ENCODE measurements around the gene TNS1. TPM values are rescaled to one million over a fixed set of nuclear protein-coding genes. Genes with fewer than 3 reads are reported as not detected.

TNS1 gene
- total and polyA plus RNA-seq, 2 donors (not counting 1 experiment from before 2014, with no cell fraction given) = 0.10 to 0.86 TPM

- Histone ChIP-seq H4K20me1 (ENCODE audit: control insufficient read depth, insufficient read depth, low read length, poor library complexity, severe bottlenecking) (no peaks in the 10 kb centered on the region), H3K4me1 (ENCODE audit: control insufficient read depth in 2 of 2, insufficient read depth in 2 of 2, low read length in 2 of 2) (peaks cover 6% of the 10 kb centered on the region in 2 donors), H3K27me3 (replicated peaks in 1 of 4; ENCODE audit: control extremely low read depth in 1 of 4, control insufficient read depth in 3 of 4, insufficient read depth in 4 of 4, low read length in 3 of 4) (peaks cover 0 to 25% (median 12%) of the 10 kb centered on the region in 4 experiments), H2AFZ (ENCODE audit: insufficient read depth, low read depth, low read length, poor library complexity, severe bottlenecking) (no peak overlapping the region), H3K79me2 (ENCODE audit: control insufficient read depth, insufficient read depth, low read length) (no peaks in the 10 kb centered on the region), H3K27ac (ENCODE audit: low read length in 2 of 2) (no peak overlapping the region), H3K4me2 (replicated peaks; ENCODE audit: low read depth, low read length, poor library complexity, severe bottlenecking) (no peak overlapping the region), H3K4me3 (ENCODE audit: control extremely low read depth in 1 of 5, extremely low read depth in 1 of 5, insufficient read depth in 1 of 5, low read depth in 2 of 5, low read length in 4 of 5) (no peak overlapping the region), H3K9me3 (ENCODE audit: control extremely low read depth in 1 of 3, control insufficient read depth in 2 of 3, insufficient read depth in 1 of 3, low read length in 2 of 3) (peaks cover 0 to 4% (median 0%) of the 10 kb centered on the region in 3 donors), H3K36me3 (replicated peaks in 1 of 2; ENCODE audit: control extremely low read depth in 1 of 2, control insufficient read depth in 1 of 2, extremely low read depth in 1 of 2, insufficient read depth in 2 of 2, low read length in 1 of 2) (no peaks in the 10 kb centered on the region), H3K9ac (ENCODE audit: low read length) (no peak overlapping the region)
- H3K27me3 Mint-ChIP-seq = peaks cover 40% of the 10 kb centered on the region
- ATAC-seq (ENCODE audit: low read depth) = no peak
- peaks cover 9% of the 10 kb centered on the region for H3K4me1 Mint-ChIP-seq
- intact Hi-C loops (cut with micrococcal nuclease) = no loop called here
- ChIA-PET CTCF (interaction anchor here (1.1 to 1.2 kb wide), 2 partner anchors 9 to 34 kb away, joined by 3 to 4 read pairs; no protein-coding TSS in a partner anchor), POLR2A (no interaction called here)
- TF ChIP-seq EZH2 (IDR thresholded peaks at IDR 0.05; ENCODE audit: borderline replicate concordance, insufficient read depth, low read depth, low read length, poor library complexity, severe bottlenecking) = no peak
- no peak for DNase-seq
- H3K9me3 Mint-ChIP-seq (ENCODE audit: insufficient read depth) = no peaks in the 10 kb centered on the region
- no peak overlapping the region for H3K27ac Mint-ChIP-seq
- no peak overlapping the region for H3K4me3 Mint-ChIP-seq
- 6% methylated on average over 2 of the region's 5 CpGs for WGBS (ENCODE audit: insufficient coverage)
Measured at GRCh38 chr2:217755027-217755745, 247.6 kb downstream of the TNS1 start.

DNA sequence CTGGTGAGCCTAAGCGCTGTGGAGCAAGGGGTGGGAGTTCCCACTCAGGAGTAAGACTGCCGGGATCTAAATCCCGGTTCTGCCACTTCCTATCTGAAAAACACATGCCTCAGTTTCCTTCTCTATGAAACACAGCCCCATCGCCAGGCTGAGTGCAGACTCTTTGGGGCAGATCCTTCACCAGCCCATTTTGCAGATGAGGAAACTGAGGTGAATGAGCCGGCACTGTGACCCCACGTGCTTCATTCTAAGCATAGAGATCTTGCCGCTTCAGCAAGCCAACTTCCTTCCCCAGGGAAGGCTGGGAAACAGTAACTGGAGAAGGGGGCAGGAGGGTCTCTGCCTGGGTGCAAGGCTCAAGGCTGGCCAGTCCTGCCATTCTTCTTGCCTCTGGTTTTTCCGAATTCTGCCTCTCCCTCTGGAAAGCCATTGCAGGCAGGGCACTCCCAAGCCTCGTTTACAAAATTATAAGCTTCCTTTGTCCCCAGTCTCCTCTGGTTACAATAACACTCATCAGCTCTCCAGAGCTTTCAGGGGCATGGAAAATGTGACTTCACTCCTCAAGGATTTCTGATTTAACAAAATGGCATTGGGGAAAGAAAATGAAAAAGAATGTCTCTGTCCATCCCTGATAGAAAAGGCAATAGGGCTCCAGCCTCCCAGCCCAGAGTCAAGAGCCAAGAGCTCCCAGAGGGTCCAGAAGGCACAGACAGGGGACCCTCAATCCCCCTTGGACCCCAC lies 249.2 kb downstream of the TNS1 start:
- Histone ChIP-seq H3K4me2 (replicated peaks; ENCODE audit: low read depth, low read length, poor library complexity, severe bottlenecking) (no peak overlapping the region), H3K27ac (ENCODE audit: low read length in 2 of 2) (no peak overlapping the region), H3K9me3 (ENCODE audit: control extremely low read depth in 1 of 3, control insufficient read depth in 2 of 3, insufficient read depth in 1 of 3, low read length in 2 of 3) (peaks cover 0 to 4% (median 0%) of the 10 kb centered on the region in 3 donors), H3K79me2 (ENCODE audit: control insufficient read depth, insufficient read depth, low read length) (no peaks in the 10 kb centered on the region), H3K9ac (ENCODE audit: low read length) (no peak overlapping the region), H3K27me3 (replicated peaks in 1 of 4; ENCODE audit: control extremely low read depth in 1 of 4, control insufficient read depth in 3 of 4, insufficient read depth in 4 of 4, low read length in 3 of 4) (peaks cover 0 to 25% (median 12%) of the 10 kb centered on the region in 4 experiments), H3K4me1 (ENCODE audit: control insufficient read depth in 2 of 2, insufficient read depth in 2 of 2, low read length in 2 of 2) (peaks cover 6% of the 10 kb centered on the region in 2 donors), H4K20me1 (ENCODE audit: control insufficient read depth, insufficient read depth, low read length, poor library complexity, severe bottlenecking) (no peaks in the 10 kb centered on the region), H3K4me3 (ENCODE audit: control extremely low read depth in 1 of 5, extremely low read depth in 1 of 5, insufficient read depth in 1 of 5, low read depth in 2 of 5, low read length in 4 of 5) (no peak overlapping the region), H2AFZ (ENCODE audit: insufficient read depth, low read depth, low read length, poor library complexity, severe bottlenecking) (no peak overlapping the region), H3K36me3 (replicated peaks in 1 of 2; ENCODE audit: control extremely low read depth in 1 of 2, control insufficient read depth in 1 of 2, extremely low read depth in 1 of 2, insufficient read depth in 2 of 2, low read length in 1 of 2) (no peaks in the 10 kb centered on the region)
- POLR2A ChIA-PET = no interaction called here
- 79% methylated on average over 9 of the region's 9 CpGs for WGBS (ENCODE audit: insufficient coverage)
- H3K27ac Mint-ChIP-seq = no peak overlapping the region
- peaks cover 9% of the 10 kb centered on the region for H3K4me1 Mint-ChIP-seq
- TF ChIP-seq EZH2 (IDR thresholded peaks at IDR 0.05; ENCODE audit: borderline replicate concordance, insufficient read depth, low read depth, low read length, poor library complexity, severe bottlenecking) = no peak
- no peak for TF ChIP-seq CTCF (IDR thresholded peaks at IDR 0.05)
- DNase-seq (no peak), ATAC-seq (ENCODE audit: low read depth) (no peak)
- CTCF ChIA-PET = no interaction called here
- intact Hi-C loops (cut with micrococcal nuclease) = no loop called here
- peaks cover 34% of the 10 kb centered on the region for H3K27me3 Mint-ChIP-seq
- H3K4me3 Mint-ChIP-seq = no peak overlapping the region
- no peaks in the 10 kb centered on the region for H3K9me3 Mint-ChIP-seq (ENCODE audit: insufficient read depth)

All from B cell (primary cell).